Spleen (tissue), 7 donors: ENCODE measurements around the gene NUDT5.

ENCODE experiments used
- POLR2A ChIP-seq, 3 donors: fragments of 450-650 bp; IDR thresholded peaks; one replicate each; pipeline ENCODE4 v1.5.1; 2017; ENCODE audit warnings: antibody characterized with exemption in 3 of 3, mild to moderate bottlenecking in 1 of 3
- TF ChIP-seq, protein P1 (sequence below), 11 experiments: fragments of 200-600 bp in 7 of 11; fragments of 450-650 bp in 4 of 11; sonication (generic) in 4 of 11; IDR thresholded peaks in 8 of 11; conservative IDR thresholded peaks in 3 of 11; 1 replicate in 7 of 11; 2 replicates in 4 of 11; pipeline versions ENCODE4 v1.4.0 to v1.8.0; 2016 to 2021; ENCODE audit warnings: antibody characterized with exemption in 11 of 11, inconsistent platforms in 4 of 11, mild to moderate bottlenecking in 1 of 11
- donor health status: DM: no; HTN: no; CAD: no; lungs with moderate emphysema.
- donor health status: DM: no; HTN: no; CAD: no.
- donor health status: DM: no; HTN: no; CAD: no.

DNA sequence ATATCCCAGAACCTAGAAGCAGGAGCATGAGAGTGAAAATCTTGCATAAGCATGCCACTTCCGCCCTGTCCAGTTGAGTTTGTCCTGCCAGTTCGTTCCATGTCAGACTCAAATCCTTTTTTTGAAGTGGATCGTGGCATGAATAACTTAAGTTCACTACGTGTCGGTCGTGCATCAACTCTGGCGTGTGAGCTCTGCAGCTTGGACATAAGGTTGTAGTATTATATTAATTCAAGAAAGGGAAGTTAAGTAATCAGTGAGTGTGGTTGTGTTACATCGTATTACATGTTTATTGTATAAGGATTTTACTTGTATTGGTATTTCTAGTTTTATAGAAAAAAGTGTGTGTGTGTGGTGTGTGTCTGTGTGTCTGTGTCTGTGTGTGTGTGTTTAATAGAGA is 23.3 kb upstream of the NUDT5 start:
- TF ChIP-seq, protein P1, sequence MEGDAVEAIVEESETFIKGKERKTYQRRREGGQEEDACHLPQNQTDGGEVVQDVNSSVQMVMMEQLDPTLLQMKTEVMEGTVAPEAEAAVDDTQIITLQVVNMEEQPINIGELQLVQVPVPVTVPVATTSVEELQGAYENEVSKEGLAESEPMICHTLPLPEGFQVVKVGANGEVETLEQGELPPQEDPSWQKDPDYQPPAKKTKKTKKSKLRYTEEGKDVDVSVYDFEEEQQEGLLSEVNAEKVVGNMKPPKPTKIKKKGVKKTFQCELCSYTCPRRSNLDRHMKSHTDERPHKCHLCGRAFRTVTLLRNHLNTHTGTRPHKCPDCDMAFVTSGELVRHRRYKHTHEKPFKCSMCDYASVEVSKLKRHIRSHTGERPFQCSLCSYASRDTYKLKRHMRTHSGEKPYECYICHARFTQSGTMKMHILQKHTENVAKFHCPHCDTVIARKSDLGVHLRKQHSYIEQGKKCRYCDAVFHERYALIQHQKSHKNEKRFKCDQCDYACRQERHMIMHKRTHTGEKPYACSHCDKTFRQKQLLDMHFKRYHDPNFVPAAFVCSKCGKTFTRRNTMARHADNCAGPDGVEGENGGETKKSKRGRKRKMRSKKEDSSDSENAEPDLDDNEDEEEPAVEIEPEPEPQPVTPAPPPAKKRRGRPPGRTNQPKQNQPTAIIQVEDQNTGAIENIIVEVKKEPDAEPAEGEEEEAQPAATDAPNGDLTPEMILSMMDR (IDR thresholded peaks at IDR 0.05 in 8 of 11, conservative IDR thresholded peaks at IDR 0.05 in 3 of 11), result no peak
- no peak for TF ChIP-seq POLR2A (IDR thresholded peaks at IDR 0.05)
